Upper lobe of left lung (tissue), 4 donors: Measurements from ENCODE around the gene PTPRN2.

Experiments
- CTCF ChIP-seq, 6 experiments: fragments of 450-650 bp in 4 of 6; fragments of 200-600 bp in 2 of 6; sonication (generic) in 2 of 6; IDR thresholded peaks; one replicate each; pipeline ENCODE4 v1.5.1; 2016 to 2019; ENCODE audit warnings: antibody characterized with exemption in 6 of 6
- EP300 ChIP-seq, 4 donors: sonication (generic); formaldehyde crosslinking; IDR thresholded peaks; one replicate each; pipeline ENCODE4 v1.5.1; 2017; ENCODE audit warnings: antibody characterized with exemption in 4 of 4, control low read depth in 2 of 4
- POLR2A ChIP-seq, 4 donors: fragments of 450-650 bp; IDR thresholded peaks; one replicate each; pipeline ENCODE4 v1.5.1; 2016 to 2017; ENCODE audit warnings: antibody characterized with exemption in 4 of 4, mild to moderate bottlenecking in 2 of 4
- POLR2AphosphoS5 ChIP-seq, 2 donors: sonication (generic); formaldehyde crosslinking; IDR thresholded peaks; one replicate each; pipeline ENCODE4 v1.5.1; 2017; ENCODE audit warnings: antibody characterized with exemption in 2 of 2

GRCh38 chr7:157832866-157833607, 754.6 kb downstream of the PTPRN2 start:
- TF ChIP-seq CTCF (IDR thresholded peaks at IDR 0.05) (no peak), EP300 (IDR thresholded peaks at IDR 0.05) (no peak), POLR2A (IDR thresholded peaks at IDR 0.05) (no peak), POLR2AphosphoS5 (IDR thresholded peaks at IDR 0.05) (no peak)
